Peyer's patch (tissue), 4 donors: ENCODE measurements around the gene C3orf49.

ENCODE experiments used
- CTCF ChIP-seq, 6 experiments: fragments of 450-650 bp in 4 of 6; fragments of 200-600 bp in 2 of 6; sonication (generic) in 1 of 6; IDR thresholded peaks; one replicate each; pipeline ENCODE4 v1.5.1; 2017 to 2019; ENCODE audit warnings: antibody characterized with exemption in 6 of 6, mild to moderate bottlenecking in 3 of 6, moderate library complexity in 1 of 6
- POLR2A ChIP-seq, 2 donors: fragments of 450-650 bp; IDR thresholded peaks; one replicate each; pipeline ENCODE4 v1.5.1; 2017; ENCODE audit warnings: antibody characterized with exemption in 2 of 2, mild to moderate bottlenecking in 2 of 2, moderate library complexity in 2 of 2

GRCh38 chr3:63891518-63891917 lies 72.4 kb downstream of the C3orf49 start:
- no peak for TF ChIP-seq POLR2A (IDR thresholded peaks at IDR 0.05)
- TF ChIP-seq CTCF (IDR thresholded peaks at IDR 0.05) = no peak
